HepG2 (cell line): ENCODE measurements around the gene FGGY. TPM values are rescaled to one million over a fixed set of nuclear protein-coding genes. Genes with fewer than 3 reads are reported as not detected.

Experiments used
- BCL6 ChIP-seq: IDR thresholded peaks from 2 replicates; pipeline ENCODE4 v1.6.1; 2016; ENCODE audit warnings: missing genetic modification reagents, missing compliant biosample characterization
- EEA1 ChIP-seq: sonication (generic); formaldehyde crosslinking; IDR thresholded peaks from 2 replicates; pipeline ENCODE4 v1.5.1; 2020; ENCODE audit warnings: mild to moderate bottlenecking, missing genetic modification reagents, borderline replicate concordance
- HHEX ChIP-seq: IDR thresholded peaks from 2 replicates; pipeline ENCODE4 v1.6.1; 2016; ENCODE audit warnings: control low read depth
- MTA1 ChIP-seq: sonication (generic); formaldehyde crosslinking; IDR thresholded peaks from 2 replicates; pipeline ENCODE4 v1.4.0; 2020; ENCODE audit warnings: missing genetic modification reagents, mild to moderate bottlenecking, borderline replicate concordance
- NFE2 ChIP-seq: sonication (generic); formaldehyde crosslinking; IDR thresholded peaks from 2 replicates; pipeline ENCODE4 v1.4.0; 2020; ENCODE audit warnings: missing genetic modification reagents
- SMAD3 ChIP-seq: sonication (generic); formaldehyde crosslinking; IDR thresholded peaks from 2 replicates; pipeline ENCODE4 v1.4.0; 2020; ENCODE audit warnings: missing genetic modification reagents
- SOX5 ChIP-seq: IDR thresholded peaks from 2 replicates; pipeline ENCODE4 v1.6.1; 2016; ENCODE audit warnings: borderline replicate concordance
- ZFP1 ChIP-seq: IDR thresholded peaks from 2 replicates; pipeline ENCODE4 v1.6.1; 2016
- ZNF33B ChIP-seq: sonication (generic); formaldehyde crosslinking; IDR thresholded peaks from 2 replicates; pipeline ENCODE4 v1.5.1; 2020; ENCODE audit warnings: mild to moderate bottlenecking, missing genetic modification reagents
- ZNF44 ChIP-seq: sonication (generic); formaldehyde crosslinking; IDR thresholded peaks from 2 replicates; pipeline ENCODE4 v1.5.1; 2020; ENCODE audit warnings: mild to moderate bottlenecking, missing genetic modification reagents
- ZNF768 ChIP-seq: sonication (generic); formaldehyde crosslinking; IDR thresholded peaks from 2 replicates; pipeline ENCODE4 v1.4.0; 2020; ENCODE audit warnings: missing genetic modification reagents
- ZSCAN21 ChIP-seq: sonication (generic); formaldehyde crosslinking; IDR thresholded peaks from 2 replicates; pipeline ENCODE4 v1.8.0; 2022; ENCODE audit warnings: mild to moderate bottlenecking, missing genetic modification reagents, moderate library complexity, borderline replicate concordance
- polyA plus RNA-seq, 8 experiments: library from polyadenylated mRNA; depleted of rRNA in 3 of 8; stranded (reverse) in 7 of 8; unstranded in 1 of 8; fragments of >200 nt; fragmentation: Illumina TruSeq in 4 of 8; extraction: Trizol in 4 of 8; gene quantifications; 2 replicates each; pipeline versions ENCODE4 v1.2.1 to v1.2.3, GENCODE V29; 2011 to 2016; ENCODE audit warnings: low read depth in 4 of 8, missing spikeins in 1 of 8, mixed read lengths in 1 of 8; ENCODE audit not compliant: insufficient read depth in 1 of 8
- total RNA-seq, 5 experiments: library from RNA; depleted of rRNA; stranded (reverse); fragments of >200 nt; fragmentation: Illumina TruSeq; extraction: Trizol; gene quantifications; 2 replicates each; pipeline ENCODE4 v1.2.3, GENCODE V29; 2016; ENCODE audit warnings: low read depth in 1 of 5
- TF ChIP-seq, protein P1 (sequence below): IDR thresholded peaks from 2 replicates; pipeline ENCODE4 v1.6.1; 2012; ENCODE audit warnings: low read length, improper control_type of control experiment
- TF ChIP-seq, protein P2 (sequence below), 2 experiments: sonication (generic) in 1 of 2; formaldehyde crosslinking in 1 of 2; IDR thresholded peaks; 2 replicates each; pipeline versions ENCODE4 v1.4.0 to v1.6.1; 2016 to 2020; ENCODE audit warnings: borderline replicate concordance in 1 of 2, low read depth in 1 of 2, mild to moderate bottlenecking in 1 of 2, missing genetic modification reagents in 1 of 2
- TF ChIP-seq, protein P3 (sequence below): sonication (generic); formaldehyde crosslinking; IDR thresholded peaks from 2 replicates; pipeline ENCODE4 v1.4.0; 2020; ENCODE audit warnings: missing genetic modification reagents
- TF ChIP-seq, protein P4 (sequence below): sonication (generic); formaldehyde crosslinking; IDR thresholded peaks from 2 replicates; pipeline ENCODE4 v1.4.0; 2020; ENCODE audit warnings: missing genetic modification reagents, borderline replicate concordance
- TF ChIP-seq, protein P5 (sequence below): sonication (generic); formaldehyde crosslinking; IDR thresholded peaks from 2 replicates; pipeline ENCODE4 v1.4.0; 2020; ENCODE audit warnings: missing genetic modification reagents

Gene FGGY
- total and polyA plus RNA-seq, 2 of the 13 experiments (the other 11 are each of a cell fraction or from before 2014, with no cell fraction given): 15.7 to 27.5 TPM

DNA sequence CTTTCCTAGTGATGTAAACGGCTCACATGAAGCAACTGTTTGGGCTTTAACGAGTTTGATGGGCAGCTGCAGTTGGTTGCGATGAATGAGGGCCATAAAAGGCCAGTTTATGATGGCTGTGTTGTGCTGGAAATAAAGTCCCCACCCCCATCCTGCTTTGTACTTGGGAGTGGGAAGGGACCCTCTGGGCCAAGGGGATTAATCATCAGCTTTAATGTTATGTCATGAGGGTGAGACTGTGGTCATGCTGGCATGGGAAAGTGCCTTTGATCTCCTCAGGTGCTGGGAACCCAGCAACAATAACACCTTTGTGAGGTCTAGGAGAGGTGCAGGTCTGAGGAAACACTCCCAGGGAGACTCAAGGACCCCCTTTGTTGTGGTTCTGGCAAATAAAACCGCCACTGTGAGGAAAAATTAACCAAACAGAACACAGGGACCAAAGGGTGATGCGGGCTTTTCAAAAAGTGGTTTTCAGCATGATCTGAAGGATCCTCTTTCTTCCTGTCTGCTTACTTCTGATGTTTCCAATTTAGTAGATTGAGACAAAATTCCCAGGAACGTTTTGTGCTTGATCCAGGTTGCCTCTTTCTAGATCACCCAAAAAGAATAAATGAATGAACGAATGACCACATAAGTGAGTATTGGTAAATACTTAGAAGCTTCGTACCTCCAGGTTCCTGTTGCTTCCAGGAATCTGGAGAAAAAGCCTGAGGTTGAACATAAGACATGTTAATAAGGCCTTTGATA is 260.1 kb downstream of the FGGY start (continued):
- TF ChIP-seq, protein P1, sequence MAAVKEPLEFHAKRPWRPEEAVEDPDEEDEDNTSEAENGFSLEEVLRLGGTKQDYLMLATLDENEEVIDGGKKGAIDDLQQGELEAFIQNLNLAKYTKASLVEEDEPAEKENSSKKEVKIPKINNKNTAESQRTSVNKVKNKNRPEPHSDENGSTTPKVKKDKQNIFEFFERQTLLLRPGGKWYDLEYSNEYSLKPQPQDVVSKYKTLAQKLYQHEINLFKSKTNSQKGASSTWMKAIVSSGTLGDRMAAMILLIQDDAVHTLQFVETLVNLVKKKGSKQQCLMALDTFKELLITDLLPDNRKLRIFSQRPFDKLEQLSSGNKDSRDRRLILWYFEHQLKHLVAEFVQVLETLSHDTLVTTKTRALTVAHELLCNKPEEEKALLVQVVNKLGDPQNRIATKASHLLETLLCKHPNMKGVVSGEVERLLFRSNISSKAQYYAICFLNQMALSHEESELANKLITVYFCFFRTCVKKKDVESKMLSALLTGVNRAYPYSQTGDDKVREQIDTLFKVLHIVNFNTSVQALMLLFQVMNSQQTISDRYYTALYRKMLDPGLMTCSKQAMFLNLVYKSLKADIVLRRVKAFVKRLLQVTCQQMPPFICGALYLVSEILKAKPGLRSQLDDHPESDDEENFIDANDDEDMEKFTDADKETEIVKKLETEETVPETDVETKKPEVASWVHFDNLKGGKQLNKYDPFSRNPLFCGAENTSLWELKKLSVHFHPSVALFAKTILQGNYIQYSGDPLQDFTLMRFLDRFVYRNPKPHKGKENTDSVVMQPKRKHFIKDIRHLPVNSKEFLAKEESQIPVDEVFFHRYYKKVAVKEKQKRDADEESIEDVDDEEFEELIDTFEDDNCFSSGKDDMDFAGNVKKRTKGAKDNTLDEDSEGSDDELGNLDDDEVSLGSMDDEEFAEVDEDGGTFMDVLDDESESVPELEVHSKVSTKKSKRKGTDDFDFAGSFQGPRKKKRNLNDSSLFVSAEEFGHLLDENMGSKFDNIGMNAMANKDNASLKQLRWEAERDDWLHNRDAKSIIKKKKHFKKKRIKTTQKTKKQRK: no peak
- TF ChIP-seq EEA1 (CRISPR knock-in tag) (no peak), ZNF768 (CRISPR knock-in tag) (no peak), ZNF33B (no peak), BCL6 (CRISPR knock-in tag) (peak; percentile 93), ZNF44 (CRISPR knock-in tag) (no peak), ZFP1 (CRISPR knock-in tag) (peak; percentile 60; the same call in 1 of the 2 replicates), NFE2 (CRISPR knock-in tag) (no peak), HHEX (CRISPR knock-in tag) (no peak), SOX5 (CRISPR knock-in tag) (peak; percentile 98), SMAD3 (CRISPR knock-in tag) (peak; percentile 70), ZSCAN21 (CRISPR knock-in tag) (0 out of 2 replicates have a peak, but pooled peaks have one; percentile 29), MTA1 (CRISPR knock-in tag) (no peak; the same call in 1 of the 2 replicates)
- TF ChIP-seq, protein P2, sequence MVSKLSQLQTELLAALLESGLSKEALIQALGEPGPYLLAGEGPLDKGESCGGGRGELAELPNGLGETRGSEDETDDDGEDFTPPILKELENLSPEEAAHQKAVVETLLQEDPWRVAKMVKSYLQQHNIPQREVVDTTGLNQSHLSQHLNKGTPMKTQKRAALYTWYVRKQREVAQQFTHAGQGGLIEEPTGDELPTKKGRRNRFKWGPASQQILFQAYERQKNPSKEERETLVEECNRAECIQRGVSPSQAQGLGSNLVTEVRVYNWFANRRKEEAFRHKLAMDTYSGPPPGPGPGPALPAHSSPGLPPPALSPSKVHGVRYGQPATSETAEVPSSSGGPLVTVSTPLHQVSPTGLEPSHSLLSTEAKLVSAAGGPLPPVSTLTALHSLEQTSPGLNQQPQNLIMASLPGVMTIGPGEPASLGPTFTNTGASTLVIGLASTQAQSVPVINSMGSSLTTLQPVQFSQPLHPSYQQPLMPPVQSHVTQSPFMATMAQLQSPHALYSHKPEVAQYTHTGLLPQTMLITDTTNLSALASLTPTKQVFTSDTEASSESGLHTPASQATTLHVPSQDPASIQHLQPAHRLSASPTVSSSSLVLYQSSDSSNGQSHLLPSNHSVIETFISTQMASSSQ (IDR thresholded peaks at IDR 0.05; ENCODE audit: low read depth): peak; percentile 95
- TF ChIP-seq, protein P2 (CRISPR knock-in tag; IDR thresholded peaks at IDR 0.05; ENCODE audit: borderline replicate concordance): peak; percentile 99
- TF ChIP-seq, protein P3, sequence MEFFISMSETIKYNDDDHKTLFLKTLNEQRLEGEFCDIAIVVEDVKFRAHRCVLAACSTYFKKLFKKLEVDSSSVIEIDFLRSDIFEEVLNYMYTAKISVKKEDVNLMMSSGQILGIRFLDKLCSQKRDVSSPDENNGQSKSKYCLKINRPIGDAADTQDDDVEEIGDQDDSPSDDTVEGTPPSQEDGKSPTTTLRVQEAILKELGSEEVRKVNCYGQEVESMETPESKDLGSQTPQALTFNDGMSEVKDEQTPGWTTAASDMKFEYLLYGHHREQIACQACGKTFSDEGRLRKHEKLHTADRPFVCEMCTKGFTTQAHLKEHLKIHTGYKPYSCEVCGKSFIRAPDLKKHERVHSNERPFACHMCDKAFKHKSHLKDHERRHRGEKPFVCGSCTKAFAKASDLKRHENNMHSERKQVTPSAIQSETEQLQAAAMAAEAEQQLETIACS (CRISPR knock-in tag): no peak
- TF ChIP-seq, protein P4, sequence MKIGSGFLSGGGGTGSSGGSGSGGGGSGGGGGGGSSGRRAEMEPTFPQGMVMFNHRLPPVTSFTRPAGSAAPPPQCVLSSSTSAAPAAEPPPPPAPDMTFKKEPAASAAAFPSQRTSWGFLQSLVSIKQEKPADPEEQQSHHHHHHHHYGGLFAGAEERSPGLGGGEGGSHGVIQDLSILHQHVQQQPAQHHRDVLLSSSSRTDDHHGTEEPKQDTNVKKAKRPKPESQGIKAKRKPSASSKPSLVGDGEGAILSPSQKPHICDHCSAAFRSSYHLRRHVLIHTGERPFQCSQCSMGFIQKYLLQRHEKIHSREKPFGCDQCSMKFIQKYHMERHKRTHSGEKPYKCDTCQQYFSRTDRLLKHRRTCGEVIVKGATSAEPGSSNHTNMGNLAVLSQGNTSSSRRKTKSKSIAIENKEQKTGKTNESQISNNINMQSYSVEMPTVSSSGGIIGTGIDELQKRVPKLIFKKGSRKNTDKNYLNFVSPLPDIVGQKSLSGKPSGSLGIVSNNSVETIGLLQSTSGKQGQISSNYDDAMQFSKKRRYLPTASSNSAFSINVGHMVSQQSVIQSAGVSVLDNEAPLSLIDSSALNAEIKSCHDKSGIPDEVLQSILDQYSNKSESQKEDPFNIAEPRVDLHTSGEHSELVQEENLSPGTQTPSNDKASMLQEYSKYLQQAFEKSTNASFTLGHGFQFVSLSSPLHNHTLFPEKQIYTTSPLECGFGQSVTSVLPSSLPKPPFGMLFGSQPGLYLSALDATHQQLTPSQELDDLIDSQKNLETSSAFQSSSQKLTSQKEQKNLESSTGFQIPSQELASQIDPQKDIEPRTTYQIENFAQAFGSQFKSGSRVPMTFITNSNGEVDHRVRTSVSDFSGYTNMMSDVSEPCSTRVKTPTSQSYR (CRISPR knock-in tag): peak; percentile 98
- TF ChIP-seq, protein P5, sequence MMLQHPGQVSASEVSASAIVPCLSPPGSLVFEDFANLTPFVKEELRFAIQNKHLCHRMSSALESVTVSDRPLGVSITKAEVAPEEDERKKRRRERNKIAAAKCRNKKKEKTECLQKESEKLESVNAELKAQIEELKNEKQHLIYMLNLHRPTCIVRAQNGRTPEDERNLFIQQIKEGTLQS (CRISPR knock-in tag): peak; percentile 72; the same call in 1 of the 2 replicates
